Measurements from ENCODE around the gene TTL. TPM values are rescaled to one million over a fixed set of nuclear protein-coding genes. Genes with fewer than 3 reads are reported as not detected.

The TTL gene
- polyA plus RNA-seq, 1 donor from 2014 or later: 53.8 TPM

DNA sequence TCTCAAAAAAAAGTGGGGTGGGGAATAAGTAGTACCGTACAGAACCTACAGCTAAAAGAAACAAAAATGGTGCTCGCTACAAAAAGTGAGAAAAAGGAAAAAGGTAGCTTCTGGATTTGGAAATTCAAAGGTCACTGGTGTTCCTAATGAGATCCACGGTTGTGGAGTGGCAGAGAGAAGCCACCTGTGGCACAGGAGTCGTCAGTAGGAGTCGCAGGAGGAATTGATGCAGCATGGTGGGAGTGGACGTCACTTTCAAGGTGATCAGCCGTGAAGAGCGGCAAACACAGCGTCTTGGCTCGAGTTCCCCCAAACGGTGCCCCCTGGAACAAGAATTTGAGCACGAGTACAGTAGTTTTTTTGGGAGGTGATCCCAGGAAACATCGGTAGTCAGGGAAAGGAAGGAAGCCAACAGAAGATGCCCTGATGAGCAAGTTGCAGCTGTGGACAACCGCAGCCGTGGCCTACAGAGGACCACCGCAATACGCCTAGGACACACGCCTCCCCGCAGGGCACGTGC is 1.4 kb upstream of the TTL start:
- Histone ChIP-seq H3K9me3 (ENCODE audit: low read length) (no peaks in the 10 kb centered on the region), H3K9me2 (ENCODE audit: insufficient read depth, low read length) (no peaks in the 10 kb centered on the region), H3F3A (ENCODE audit: insufficient read depth, low read length, poor library complexity, severe bottlenecking) (peaks cover 4% of the 10 kb centered on the region), H3K4me3 (ENCODE audit: low read length) (peak overlapping the region; percentile 94), H3K27ac (ENCODE audit: low read length) (peak overlapping the region; percentile 76), H2AFZ (ENCODE audit: low read depth, low read length) (no peak overlapping the region), H3K4me2 (ENCODE audit: low read length) (peak overlapping the region; percentile 94), H3K79me2 (replicated peaks; ENCODE audit: insufficient read depth, low read length) (peaks cover 27% of the 10 kb centered on the region), H4K20me1 (ENCODE audit: insufficient read depth) (no peaks in the 10 kb centered on the region), H3K9ac (ENCODE audit: low read length) (peak overlapping the region; percentile 73), H3K36me3 (ENCODE audit: insufficient read depth, low read length) (peaks cover 3% of the 10 kb centered on the region), H3K27me3 (ENCODE audit: insufficient read depth, low read depth, low read length) (no peaks in the 10 kb centered on the region)
- TF ChIP-seq RAD21 (conservative IDR thresholded peaks at IDR 0.05) (no peak), MXI1 (conservative IDR thresholded peaks at IDR 0.05; ENCODE audit: poor library complexity, severe bottlenecking) (no peak), EZH2 (IDR thresholded peaks at IDR 0.05; ENCODE audit: borderline replicate concordance, insufficient read depth, low read length, poor library complexity, severe bottlenecking) (no peak), TAF1 (IDR thresholded peaks at IDR 0.05; ENCODE audit: low read depth) (no peak), EP300 (conservative IDR thresholded peaks at IDR 0.05; ENCODE audit: poor library complexity, severe bottlenecking) (no peak), SMC3 (conservative IDR thresholded peaks at IDR 0.05; ENCODE audit: poor library complexity) (no peak), POLR2AphosphoS5 (IDR thresholded peaks at IDR 0.05) (no peak)
- TF ChIP-seq, protein P1, sequence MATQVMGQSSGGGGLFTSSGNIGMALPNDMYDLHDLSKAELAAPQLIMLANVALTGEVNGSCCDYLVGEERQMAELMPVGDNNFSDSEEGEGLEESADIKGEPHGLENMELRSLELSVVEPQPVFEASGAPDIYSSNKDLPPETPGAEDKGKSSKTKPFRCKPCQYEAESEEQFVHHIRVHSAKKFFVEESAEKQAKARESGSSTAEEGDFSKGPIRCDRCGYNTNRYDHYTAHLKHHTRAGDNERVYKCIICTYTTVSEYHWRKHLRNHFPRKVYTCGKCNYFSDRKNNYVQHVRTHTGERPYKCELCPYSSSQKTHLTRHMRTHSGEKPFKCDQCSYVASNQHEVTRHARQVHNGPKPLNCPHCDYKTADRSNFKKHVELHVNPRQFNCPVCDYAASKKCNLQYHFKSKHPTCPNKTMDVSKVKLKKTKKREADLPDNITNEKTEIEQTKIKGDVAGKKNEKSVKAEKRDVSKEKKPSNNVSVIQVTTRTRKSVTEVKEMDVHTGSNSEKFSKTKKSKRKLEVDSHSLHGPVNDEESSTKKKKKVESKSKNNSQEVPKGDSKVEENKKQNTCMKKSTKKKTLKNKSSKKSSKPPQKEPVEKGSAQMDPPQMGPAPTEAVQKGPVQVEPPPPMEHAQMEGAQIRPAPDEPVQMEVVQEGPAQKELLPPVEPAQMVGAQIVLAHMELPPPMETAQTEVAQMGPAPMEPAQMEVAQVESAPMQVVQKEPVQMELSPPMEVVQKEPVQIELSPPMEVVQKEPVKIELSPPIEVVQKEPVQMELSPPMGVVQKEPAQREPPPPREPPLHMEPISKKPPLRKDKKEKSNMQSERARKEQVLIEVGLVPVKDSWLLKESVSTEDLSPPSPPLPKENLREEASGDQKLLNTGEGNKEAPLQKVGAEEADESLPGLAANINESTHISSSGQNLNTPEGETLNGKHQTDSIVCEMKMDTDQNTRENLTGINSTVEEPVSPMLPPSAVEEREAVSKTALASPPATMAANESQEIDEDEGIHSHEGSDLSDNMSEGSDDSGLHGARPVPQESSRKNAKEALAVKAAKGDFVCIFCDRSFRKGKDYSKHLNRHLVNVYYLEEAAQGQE (IDR thresholded peaks at IDR 0.05; ENCODE audit: borderline replicate concordance): no peak
- TF ChIP-seq, protein P2, sequence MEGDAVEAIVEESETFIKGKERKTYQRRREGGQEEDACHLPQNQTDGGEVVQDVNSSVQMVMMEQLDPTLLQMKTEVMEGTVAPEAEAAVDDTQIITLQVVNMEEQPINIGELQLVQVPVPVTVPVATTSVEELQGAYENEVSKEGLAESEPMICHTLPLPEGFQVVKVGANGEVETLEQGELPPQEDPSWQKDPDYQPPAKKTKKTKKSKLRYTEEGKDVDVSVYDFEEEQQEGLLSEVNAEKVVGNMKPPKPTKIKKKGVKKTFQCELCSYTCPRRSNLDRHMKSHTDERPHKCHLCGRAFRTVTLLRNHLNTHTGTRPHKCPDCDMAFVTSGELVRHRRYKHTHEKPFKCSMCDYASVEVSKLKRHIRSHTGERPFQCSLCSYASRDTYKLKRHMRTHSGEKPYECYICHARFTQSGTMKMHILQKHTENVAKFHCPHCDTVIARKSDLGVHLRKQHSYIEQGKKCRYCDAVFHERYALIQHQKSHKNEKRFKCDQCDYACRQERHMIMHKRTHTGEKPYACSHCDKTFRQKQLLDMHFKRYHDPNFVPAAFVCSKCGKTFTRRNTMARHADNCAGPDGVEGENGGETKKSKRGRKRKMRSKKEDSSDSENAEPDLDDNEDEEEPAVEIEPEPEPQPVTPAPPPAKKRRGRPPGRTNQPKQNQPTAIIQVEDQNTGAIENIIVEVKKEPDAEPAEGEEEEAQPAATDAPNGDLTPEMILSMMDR (IDR thresholded peaks at IDR 0.05; ENCODE audit: poor library complexity, severe bottlenecking): no peak

DNA sequence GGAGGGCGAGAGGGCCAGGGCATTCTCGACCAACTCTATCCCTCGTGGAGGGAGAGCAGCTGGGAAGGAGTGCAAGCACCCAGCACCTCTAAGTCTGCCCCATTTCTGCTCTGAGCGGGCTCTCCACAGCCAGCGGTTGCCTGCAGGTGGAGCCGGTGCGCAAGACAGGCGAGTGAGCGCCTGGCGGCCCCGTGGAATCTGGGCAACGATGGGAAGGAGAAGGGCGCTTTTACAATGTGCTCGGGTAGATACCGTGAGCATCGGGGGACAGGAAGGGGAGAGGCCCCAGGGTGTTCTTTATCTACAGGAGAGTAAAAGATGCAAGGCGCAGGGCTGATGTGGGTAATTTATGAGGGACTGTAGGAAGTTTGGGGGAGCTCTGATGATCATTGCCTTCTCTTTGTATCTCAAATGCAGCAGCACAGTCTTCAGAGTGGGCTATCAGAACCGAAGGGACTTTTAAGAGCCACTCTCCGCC is 867 bp upstream of the TTL start:
- Histone ChIP-seq H4K20me1 (ENCODE audit: insufficient read depth) (no peaks in the 10 kb centered on the region), H3F3A (ENCODE audit: insufficient read depth, low read length, poor library complexity, severe bottlenecking) (peaks cover 4% of the 10 kb centered on the region), H2AFZ (ENCODE audit: low read depth, low read length) (peak overlapping the region; percentile 73), H3K27me3 (ENCODE audit: insufficient read depth, low read depth, low read length) (no peaks in the 10 kb centered on the region), H3K79me2 (replicated peaks; ENCODE audit: insufficient read depth, low read length) (peaks cover 32% of the 10 kb centered on the region), H3K27ac (ENCODE audit: low read length) (peak overlapping the region; percentile 76), H3K9me2 (ENCODE audit: insufficient read depth, low read length) (no peaks in the 10 kb centered on the region), H3K9ac (ENCODE audit: low read length) (peak overlapping the region; percentile 73), H3K4me3 (ENCODE audit: low read length) (peak overlapping the region; percentile 94), H3K9me3 (ENCODE audit: low read length) (no peaks in the 10 kb centered on the region), H3K4me2 (ENCODE audit: low read length) (peak overlapping the region; percentile 94), H3K36me3 (ENCODE audit: insufficient read depth, low read length) (peaks cover 5% of the 10 kb centered on the region)
- TF ChIP-seq EP300 (conservative IDR thresholded peaks at IDR 0.05; ENCODE audit: poor library complexity, severe bottlenecking) (peak; percentile 12), RAD21 (conservative IDR thresholded peaks at IDR 0.05) (peak; percentile 67), SMC3 (conservative IDR thresholded peaks at IDR 0.05; ENCODE audit: poor library complexity) (peak; percentile 81), EZH2 (IDR thresholded peaks at IDR 0.05; ENCODE audit: borderline replicate concordance, insufficient read depth, low read length, poor library complexity, severe bottlenecking) (no peak), POLR2AphosphoS5 (IDR thresholded peaks at IDR 0.05) (peak; percentile 62), MXI1 (conservative IDR thresholded peaks at IDR 0.05; ENCODE audit: poor library complexity, severe bottlenecking) (peak; percentile 77), TAF1 (IDR thresholded peaks at IDR 0.05; ENCODE audit: low read depth) (no peak)
- TF ChIP-seq, protein P1 (IDR thresholded peaks at IDR 0.05; ENCODE audit: borderline replicate concordance): no peak
- TF ChIP-seq, protein P2 (IDR thresholded peaks at IDR 0.05; ENCODE audit: poor library complexity, severe bottlenecking): peak; percentile 90

All from neural cell (in vitro differentiated cells).